HepG2 (cell line): ENCODE measurements around the gene ATP6V0D1. TPM values are rescaled to one million over a fixed set of nuclear protein-coding genes. Genes with fewer than 3 reads are reported as not detected.

Source experiments
- ASH2L ChIP-seq: fragments of 300-600, 200-600 bp; sonication (generic); IDR thresholded peaks from 2 replicates; pipeline ENCODE4 v1.7.0; 2017; ENCODE audit warnings: low read depth, mild to moderate bottlenecking, moderate library complexity, mixed read lengths, low read length; ENCODE audit not compliant: insufficient read length
- CHD4 ChIP-seq: fragments of 200-600 bp; sonication (generic); IDR thresholded peaks from 2 replicates; pipeline ENCODE4 v1.7.0; 2017; ENCODE audit warnings: mild to moderate bottlenecking, low read length, borderline replicate concordance
- DR1 ChIP-seq: sonication (generic); formaldehyde crosslinking; IDR thresholded peaks from 2 replicates; pipeline ENCODE4 v1.8.0; 2021; ENCODE audit warnings: mild to moderate bottlenecking, missing genetic modification reagents, inconsistent platforms
- FOSL1 ChIP-seq: sonication (generic); formaldehyde crosslinking; IDR thresholded peaks from 2 replicates; pipeline ENCODE4 v1.9.0; 2021; ENCODE audit warnings: missing genetic modification reagents, borderline replicate concordance
- IRF2 ChIP-seq: IDR thresholded peaks from 2 replicates; pipeline ENCODE4 v1.6.1; 2018; ENCODE audit warnings: missing genetic modification reagents, missing compliant biosample characterization
- JUNB ChIP-seq: sonication (generic); formaldehyde crosslinking; IDR thresholded peaks from 2 replicates; pipeline ENCODE4 v1.8.0; 2022; ENCODE audit warnings: missing genetic modification reagents, mild to moderate bottlenecking, borderline replicate concordance
- NR2F2 ChIP-seq: IDR thresholded peaks from 2 replicates; pipeline ENCODE4 v1.6.1; 2012; ENCODE audit warnings: low read depth, inconsistent platforms, borderline replicate concordance
- PHF5A ChIP-seq: IDR thresholded peaks from one replicate; pipeline ENCODE4 v1.6.1; 2018; ENCODE audit warnings: low read depth, missing genetic modification reagents; ENCODE audit not compliant: unreplicated experiment
- SSRP1 ChIP-seq: IDR thresholded peaks from 2 replicates; pipeline ENCODE4 v1.6.1; 2016; ENCODE audit warnings: control low read depth
- TCF12 ChIP-seq, 2 experiments: fragments of 450-650 bp in 1 of 2; sonication (generic) in 1 of 2; formaldehyde crosslinking in 1 of 2; IDR thresholded peaks; 2 replicates each; pipeline versions ENCODE4 v1.6.1 to v1.8.0; 2017 to 2022; ENCODE audit warnings: antibody characterized with exemption in 1 of 2, mild to moderate bottlenecking in 1 of 2, missing genetic modification reagents in 1 of 2, moderate library complexity in 1 of 2
- ZKSCAN1 ChIP-seq: fragments of 150-350 bp; IDR thresholded peaks from 2 replicates; pipeline ENCODE4 v1.6.1; 2014; ENCODE audit warnings: low read length
- ZNF207 ChIP-seq: fragments of 450-650 bp; IDR thresholded peaks from 2 replicates; pipeline ENCODE4 v1.6.1; 2016; ENCODE audit warnings: antibody characterized with exemption, borderline replicate concordance
- ZNF263 ChIP-seq: sonication (generic); formaldehyde crosslinking; IDR thresholded peaks from 2 replicates; pipeline ENCODE4 v1.4.0; 2020; ENCODE audit warnings: missing genetic modification reagents
- ZNF629 ChIP-seq: sonication (generic); formaldehyde crosslinking; conservative IDR thresholded peaks from 2 replicates; pipeline ENCODE4 v1.5.0; 2020; ENCODE audit warnings: missing genetic modification reagents
- ZNF891 ChIP-seq: sonication (generic); formaldehyde crosslinking; IDR thresholded peaks from 2 replicates; pipeline ENCODE4 v1.5.0; 2020; ENCODE audit warnings: mild to moderate bottlenecking, missing genetic modification reagents
- ZSCAN12 ChIP-seq: sonication (generic); formaldehyde crosslinking; IDR thresholded peaks from 2 replicates; pipeline ENCODE4 v1.9.0; 2021; ENCODE audit warnings: mild to moderate bottlenecking, missing genetic modification reagents
- polyA plus RNA-seq, 8 experiments: library from polyadenylated mRNA; depleted of rRNA in 3 of 8; stranded (reverse) in 7 of 8; unstranded in 1 of 8; fragments of >200 nt; fragmentation: Illumina TruSeq in 4 of 8; extraction: Trizol in 4 of 8; gene quantifications; 2 replicates each; pipeline versions ENCODE4 v1.2.1 to v1.2.3, GENCODE V29; 2011 to 2016; ENCODE audit warnings: low read depth in 4 of 8, missing spikeins in 1 of 8, mixed read lengths in 1 of 8; ENCODE audit not compliant: insufficient read depth in 1 of 8
- total RNA-seq, 5 experiments: library from RNA; depleted of rRNA; stranded (reverse); fragments of >200 nt; fragmentation: Illumina TruSeq; extraction: Trizol; gene quantifications; 2 replicates each; pipeline ENCODE4 v1.2.3, GENCODE V29; 2016; ENCODE audit warnings: low read depth in 1 of 5
- TF ChIP-seq, protein P1 (sequence below): sonication (generic); formaldehyde crosslinking; IDR thresholded peaks from 2 replicates; pipeline ENCODE4 v1.4.0; 2020; ENCODE audit warnings: mild to moderate bottlenecking, missing genetic modification reagents
- TF ChIP-seq, protein P2 (sequence below): sonication (generic); formaldehyde crosslinking; IDR thresholded peaks from 2 replicates; pipeline ENCODE4 v1.4.0; 2020; ENCODE audit warnings: missing genetic modification reagents
- TF ChIP-seq, protein P3 (sequence below): sonication (generic); formaldehyde crosslinking; IDR thresholded peaks from 2 replicates; pipeline ENCODE4 v1.5.0; 2020; ENCODE audit warnings: mild to moderate bottlenecking, missing genetic modification reagents
- TF ChIP-seq, protein P4 (sequence below): sonication (generic); formaldehyde crosslinking; IDR thresholded peaks from 2 replicates; pipeline ENCODE4 v1.5.0; 2020; ENCODE audit warnings: missing genetic modification reagents, mild to moderate bottlenecking, borderline replicate concordance

ATP6V0D1 gene
- total and polyA plus RNA-seq, 2 of the 13 experiments (the other 11 are each of a cell fraction or from before 2014, with no cell fraction given) = 51.1 to 61.3 TPM

DNA sequence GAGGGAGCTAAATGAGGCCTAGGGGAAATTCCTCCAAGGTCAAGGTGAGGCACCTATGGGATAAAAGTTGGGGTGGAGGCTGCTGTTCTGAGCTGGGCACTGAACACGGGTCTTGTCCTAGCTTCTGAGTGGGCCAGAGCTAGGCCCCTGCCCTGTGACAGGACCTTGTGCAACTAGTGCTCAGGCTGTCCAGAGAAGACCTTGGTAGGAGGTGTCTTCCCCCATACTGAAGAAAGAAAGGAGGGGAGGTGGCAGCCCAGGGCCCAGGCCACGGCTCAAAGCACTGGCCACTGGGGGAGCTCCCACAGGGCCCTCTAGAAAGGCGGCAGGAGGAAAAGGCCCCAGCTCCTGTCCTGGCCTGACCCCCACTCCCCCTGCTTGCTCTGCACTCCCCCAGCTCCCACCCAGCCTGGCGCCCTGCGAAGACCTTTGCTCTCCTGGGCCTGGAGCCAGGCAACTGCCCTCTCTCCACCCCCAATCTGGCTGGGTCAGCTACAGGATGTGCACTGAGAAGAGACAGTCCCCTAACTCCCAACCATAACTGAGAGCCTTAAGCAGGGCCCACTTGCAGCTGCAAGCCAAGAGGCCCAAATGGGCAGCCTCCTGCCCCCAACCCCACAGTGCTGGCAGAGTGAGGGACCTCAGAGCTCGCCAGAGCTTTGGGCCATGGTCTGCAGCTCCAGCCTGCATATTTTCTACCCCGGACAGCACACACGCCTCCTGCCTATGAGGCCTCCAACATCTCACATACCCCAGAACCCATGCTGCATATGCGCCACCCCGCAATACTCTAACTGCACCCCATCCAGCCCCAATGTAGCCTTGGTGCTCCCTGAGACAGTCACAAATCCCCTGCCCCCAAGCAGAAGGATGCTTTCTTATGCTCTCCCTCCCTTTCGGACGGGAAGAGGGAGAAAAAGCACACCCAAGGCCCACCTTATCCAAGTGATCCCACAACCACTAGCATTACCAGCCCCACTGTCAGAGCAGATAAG is 34.7 kb downstream of the ATP6V0D1 start (continued):
- TF ChIP-seq, protein P1, sequence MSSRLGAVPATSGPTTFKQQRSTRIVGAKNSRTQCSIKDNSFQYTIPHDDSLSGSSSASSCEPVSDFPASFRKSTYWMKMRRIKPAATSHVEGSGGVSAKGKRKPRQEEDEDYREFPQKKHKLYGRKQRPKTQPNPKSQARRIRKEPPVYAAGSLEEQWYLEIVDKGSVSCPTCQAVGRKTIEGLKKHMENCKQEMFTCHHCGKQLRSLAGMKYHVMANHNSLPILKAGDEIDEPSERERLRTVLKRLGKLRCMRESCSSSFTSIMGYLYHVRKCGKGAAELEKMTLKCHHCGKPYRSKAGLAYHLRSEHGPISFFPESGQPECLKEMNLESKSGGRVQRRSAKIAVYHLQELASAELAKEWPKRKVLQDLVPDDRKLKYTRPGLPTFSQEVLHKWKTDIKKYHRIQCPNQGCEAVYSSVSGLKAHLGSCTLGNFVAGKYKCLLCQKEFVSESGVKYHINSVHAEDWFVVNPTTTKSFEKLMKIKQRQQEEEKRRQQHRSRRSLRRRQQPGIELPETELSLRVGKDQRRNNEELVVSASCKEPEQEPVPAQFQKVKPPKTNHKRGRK (CRISPR knock-in tag) = 0 out of 2 replicates have a peak, but pooled peaks have one; percentile 11
- TF ChIP-seq JUNB (no peak), ZNF629 (no peak), IRF2 (CRISPR knock-in tag) (no peak; the same call in 1 of the 2 replicates), SSRP1 (0 out of 2 replicates have a peak, but pooled peaks have one; percentile 15), ZNF263 (CRISPR knock-in tag) (peak; percentile 55; the same call in 1 of the 2 replicates), DR1 (CRISPR knock-in tag) (peak; percentile 54; the same call in 1 of the 2 replicates), TCF12 (IDR thresholded peaks at IDR 0.05) (no peak), TCF12 (CRISPR knock-in tag; IDR thresholded peaks at IDR 0.05) (0 out of 2 replicates have a peak, but pooled peaks have one; percentile 54), NR2F2 (no peak), ZNF207 (no peak), ASH2L (peak; percentile 78), ZKSCAN1 (no peak), FOSL1 (CRISPR knock-in tag) (no peak), ZNF891 (CRISPR knock-in tag) (peak; percentile 81), PHF5A (CRISPR knock-in tag) (peak; percentile 45), CHD4 (0 out of 2 replicates have a peak, but pooled peaks have one; percentile 74), ZSCAN12 (CRISPR knock-in tag) (no peak)
- TF ChIP-seq, protein P2, sequence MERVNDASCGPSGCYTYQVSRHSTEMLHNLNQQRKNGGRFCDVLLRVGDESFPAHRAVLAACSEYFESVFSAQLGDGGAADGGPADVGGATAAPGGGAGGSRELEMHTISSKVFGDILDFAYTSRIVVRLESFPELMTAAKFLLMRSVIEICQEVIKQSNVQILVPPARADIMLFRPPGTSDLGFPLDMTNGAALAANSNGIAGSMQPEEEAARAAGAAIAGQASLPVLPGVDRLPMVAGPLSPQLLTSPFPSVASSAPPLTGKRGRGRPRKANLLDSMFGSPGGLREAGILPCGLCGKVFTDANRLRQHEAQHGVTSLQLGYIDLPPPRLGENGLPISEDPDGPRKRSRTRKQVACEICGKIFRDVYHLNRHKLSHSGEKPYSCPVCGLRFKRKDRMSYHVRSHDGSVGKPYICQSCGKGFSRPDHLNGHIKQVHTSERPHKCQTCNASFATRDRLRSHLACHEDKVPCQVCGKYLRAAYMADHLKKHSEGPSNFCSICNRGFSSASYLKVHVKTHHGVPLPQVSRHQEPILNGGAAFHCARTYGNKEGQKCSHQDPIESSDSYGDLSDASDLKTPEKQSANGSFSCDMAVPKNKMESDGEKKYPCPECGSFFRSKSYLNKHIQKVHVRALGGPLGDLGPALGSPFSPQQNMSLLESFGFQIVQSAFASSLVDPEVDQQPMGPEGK (CRISPR knock-in tag) = peak; percentile 98
- TF ChIP-seq, protein P3, sequence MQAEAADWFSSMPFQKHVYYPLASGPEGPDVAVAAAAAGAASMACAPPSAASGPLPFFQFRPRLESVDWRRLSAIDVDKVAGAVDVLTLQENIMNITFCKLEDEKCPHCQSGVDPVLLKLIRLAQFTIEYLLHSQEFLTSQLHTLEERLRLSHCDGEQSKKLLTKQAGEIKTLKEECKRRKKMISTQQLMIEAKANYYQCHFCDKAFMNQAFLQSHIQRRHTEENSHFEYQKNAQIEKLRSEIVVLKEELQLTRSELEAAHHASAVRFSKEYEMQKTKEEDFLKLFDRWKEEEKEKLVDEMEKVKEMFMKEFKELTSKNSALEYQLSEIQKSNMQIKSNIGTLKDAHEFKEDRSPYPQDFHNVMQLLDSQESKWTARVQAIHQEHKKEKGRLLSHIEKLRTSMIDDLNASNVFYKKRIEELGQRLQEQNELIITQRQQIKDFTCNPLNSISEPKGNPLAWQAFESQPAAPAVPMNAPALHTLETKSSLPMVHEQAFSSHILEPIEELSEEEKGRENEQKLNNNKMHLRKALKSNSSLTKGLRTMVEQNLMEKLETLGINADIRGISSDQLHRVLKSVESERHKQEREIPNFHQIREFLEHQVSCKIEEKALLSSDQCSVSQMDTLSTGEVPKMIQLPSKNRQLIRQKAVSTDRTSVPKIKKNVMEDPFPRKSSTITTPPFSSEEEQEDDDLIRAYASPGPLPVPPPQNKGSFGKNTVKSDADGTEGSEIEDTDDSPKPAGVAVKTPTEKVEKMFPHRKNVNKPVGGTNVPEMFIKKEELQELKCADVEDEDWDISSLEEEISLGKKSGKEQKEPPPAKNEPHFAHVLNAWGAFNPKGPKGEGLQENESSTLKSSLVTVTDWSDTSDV = no peak
- TF ChIP-seq, protein P4, sequence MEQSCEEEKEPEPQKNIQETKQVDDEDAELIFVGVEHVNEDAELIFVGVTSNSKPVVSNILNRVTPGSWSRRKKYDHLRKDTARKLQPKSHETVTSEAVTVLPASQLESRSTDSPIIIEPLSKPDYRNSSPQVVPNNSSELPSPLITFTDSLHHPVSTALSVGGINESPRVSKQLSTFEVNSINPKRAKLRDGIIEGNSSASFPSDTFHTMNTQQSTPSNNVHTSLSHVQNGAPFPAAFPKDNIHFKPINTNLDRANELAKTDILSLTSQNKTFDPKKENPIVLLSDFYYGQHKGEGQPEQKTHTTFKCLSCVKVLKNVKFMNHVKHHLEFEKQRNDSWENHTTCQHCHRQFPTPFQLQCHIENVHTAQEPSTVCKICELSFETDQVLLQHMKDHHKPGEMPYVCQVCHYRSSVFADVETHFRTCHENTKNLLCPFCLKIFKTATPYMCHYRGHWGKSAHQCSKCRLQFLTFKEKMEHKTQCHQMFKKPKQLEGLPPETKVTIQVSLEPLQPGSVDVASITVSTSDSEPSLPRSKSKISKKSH = no peak
